Tibial nerve (tissue), 4 donors: ENCODE results near the gene GABBR2. TPM values are rescaled to one million over a fixed set of nuclear protein-coding genes. Genes with fewer than 3 reads are reported as not detected.

Experiments used
- DNase-seq, 2 donors: peaks; one replicate each; pipeline ENCODE4 v3.0.0-alpha.2; 2019; ENCODE audit warnings: low spot score in 2 of 2
- H3K27ac ChIP-seq, 4 donors: fragments of 200-600 bp; sonication (generic) in 3 of 4; one replicate each; pipeline ENCODE4 v1.5.1; 2017 to 2019; ENCODE audit warnings: mild to moderate bottlenecking in 1 of 4
- H3K27me3 ChIP-seq, 2 donors: fragments of 200-600 bp; sonication (generic) in 1 of 2; one replicate each; pipeline versions ENCODE4 v1.5.1 to v1.6.0; 2017 to 2019
- H3K36me3 ChIP-seq, 3 donors: fragments of 200-600 bp; sonication (generic); one replicate each; pipeline ENCODE4 v1.5.1; 2018 to 2019
- H3K4me1 ChIP-seq, 4 donors: fragments of 200-600 bp; sonication (generic) in 3 of 4; one replicate each; pipeline ENCODE4 v1.5.1; 2017 to 2019
- H3K4me3 ChIP-seq, 4 donors: fragments of 200-600 bp; sonication (generic) in 3 of 4; one replicate each; pipeline ENCODE4 v1.5.1; 2017 to 2019; ENCODE audit warnings: mild to moderate bottlenecking in 1 of 4, moderate library complexity in 1 of 4
- H3K9me3 ChIP-seq, 4 donors: fragments of 200-600 bp; sonication (generic) in 3 of 4; one replicate each; pipeline ENCODE4 v1.5.1; 2017 to 2019
- CTCF ChIP-seq, 5 experiments: fragments of 200-600 bp in 3 of 5; fragments of 450-650 bp in 2 of 5; sonication (generic) in 3 of 5; IDR thresholded peaks; one replicate each; pipeline ENCODE4 v1.5.1; 2016 to 2019; ENCODE audit warnings: antibody characterized with exemption in 5 of 5, mild to moderate bottlenecking in 3 of 5, moderate library complexity in 2 of 5
- EP300 ChIP-seq, 2 donors: sonication (generic); formaldehyde crosslinking; IDR thresholded peaks; one replicate each; pipeline ENCODE4 v1.6.1; 2017; ENCODE audit warnings: antibody characterized with exemption in 2 of 2, mild to moderate bottlenecking in 1 of 2
- POLR2A ChIP-seq, 2 donors: fragments of 450-650 bp; IDR thresholded peaks; one replicate each; pipeline ENCODE4 v1.6.1; 2017; ENCODE audit warnings: antibody characterized with exemption in 2 of 2, mild to moderate bottlenecking in 2 of 2, moderate library complexity in 2 of 2
- WGBS, 2 donors: methylation state at CpG; one replicate each; pipeline ENCODE4 v1.1.5; 2018; 5-methylcytosine and 5-hydroxymethylcytosine counted together
- total RNA-seq, 4 donors: library from RNA; depleted of rRNA; stranded (reverse); fragments of >200 nt; gene quantifications; one replicate each; pipeline ENCODE4 v1.1.0, GENCODE V29; 2016

Gene GABBR2
- total RNA-seq, 4 donors from 2014 or later, result 0.20 to 0.22 TPM; not detected in 2

GRCh38 chr9:98334796-98335195 is 373.9 kb downstream of the GABBR2 start:
- H3K27ac ChIP-seq, result no peak overlapping the region

GRCh38 chr9:98333703-98334582 is 374.8 kb downstream of the GABBR2 start:
- Histone ChIP-seq H3K9me3 (peaks cover 0 to 15% (median 0%) of the 10 kb centered on the region in 4 donors), H3K4me3 (no peak overlapping the region), H3K4me1 (no peaks in the 10 kb centered on the region), H3K27ac (no peak overlapping the region), H3K36me3 (no peaks in the 10 kb centered on the region), H3K27me3 (no peaks in the 10 kb centered on the region)
- no peak for TF ChIP-seq EP300 (IDR thresholded peaks at IDR 0.05)
- TF ChIP-seq POLR2A (IDR thresholded peaks at IDR 0.05), result no peak
- no peak for TF ChIP-seq CTCF (IDR thresholded peaks at IDR 0.05)
- DNase-seq, result no peak
- 57 to 61% methylated on average over 5 of the region's 5 CpGs for WGBS, 2 donors

More at GRCh38 chr9:98334796-98335195, 373.9 kb downstream of the GABBR2 start:
- DNase-seq, result no peak
- TF ChIP-seq EP300 (IDR thresholded peaks at IDR 0.05) (no peak), CTCF (IDR thresholded peaks at IDR 0.05) (no peak), POLR2A (IDR thresholded peaks at IDR 0.05) (no peak)
- no peaks in the 10 kb centered on the region for H3K27me3 ChIP-seq
- H3K36me3 ChIP-seq, result no peaks in the 10 kb centered on the region
- H3K4me1 ChIP-seq, result no peaks in the 10 kb centered on the region
- WGBS, 2 donors, result 87 to 90% methylated on average over 3 of the region's 3 CpGs
- peaks cover 0 to 23% (median 0%) of the 10 kb centered on the region in 4 donors for H3K9me3 ChIP-seq
- no peak overlapping the region for H3K4me3 ChIP-seq

GRCh38 chr9:98332405-98332831 is 376.3 kb downstream of the GABBR2 start:
- WGBS, 2 donors, result 76 to 78% methylated on average over 8 of the region's 8 CpGs
- no peaks in the 10 kb centered on the region for H3K36me3 ChIP-seq
- no peaks in the 10 kb centered on the region for H3K4me1 ChIP-seq
- H3K27ac ChIP-seq, result no peak overlapping the region
- peaks cover 0 to 7% (median 0%) of the 10 kb centered on the region in 4 donors for H3K9me3 ChIP-seq
- DNase-seq, result no peak
- H3K27me3 ChIP-seq, result no peaks in the 10 kb centered on the region
- H3K4me3 ChIP-seq, result no peak overlapping the region
- TF ChIP-seq POLR2A (IDR thresholded peaks at IDR 0.05) (no peak), EP300 (IDR thresholded peaks at IDR 0.05) (no peak), CTCF (IDR thresholded peaks at IDR 0.05) (no peak)

- DNase-seq, result no peak
- H3K36me3 ChIP-seq, result no peaks in the 10 kb centered on the region
- WGBS, 2 donors, result 57 to 65% methylated on average over 6 of the region's 6 CpGs
- no peak overlapping the region for H3K4me3 ChIP-seq
- no peak for TF ChIP-seq EP300 (IDR thresholded peaks at IDR 0.05)
- TF ChIP-seq POLR2A (IDR thresholded peaks at IDR 0.05), result no peak
- TF ChIP-seq CTCF (IDR thresholded peaks at IDR 0.05), result no peak
- H3K9me3 ChIP-seq, result no peaks in the 10 kb centered on the region
- H3K4me1 ChIP-seq, result no peaks in the 10 kb centered on the region
- no peaks in the 10 kb centered on the region for H3K27me3 ChIP-seq
- no peak overlapping the region for H3K27ac ChIP-seq
These were observed 377.0 kb downstream of the GABBR2 start for GRCh38 chr9:98331536-98332259.

GRCh38 chr9:98330831-98331230 is 377.9 kb downstream of the GABBR2 start:
- no peak overlapping the region for H3K27ac ChIP-seq
- 73 to 77% methylated on average over 6 of the region's 6 CpGs for WGBS, 2 donors
- no peak overlapping the region for H3K4me3 ChIP-seq
- no peaks in the 10 kb centered on the region for H3K27me3 ChIP-seq
- no peaks in the 10 kb centered on the region for H3K4me1 ChIP-seq
- TF ChIP-seq POLR2A (IDR thresholded peaks at IDR 0.05) (no peak), EP300 (IDR thresholded peaks at IDR 0.05) (no peak), CTCF (IDR thresholded peaks at IDR 0.05) (no peak)
- no peaks in the 10 kb centered on the region for H3K9me3 ChIP-seq
- no peaks in the 10 kb centered on the region for H3K36me3 ChIP-seq
- no peak for DNase-seq
